ENCODE measurements around the gene TEX22.

TEX22 gene

DNA sequence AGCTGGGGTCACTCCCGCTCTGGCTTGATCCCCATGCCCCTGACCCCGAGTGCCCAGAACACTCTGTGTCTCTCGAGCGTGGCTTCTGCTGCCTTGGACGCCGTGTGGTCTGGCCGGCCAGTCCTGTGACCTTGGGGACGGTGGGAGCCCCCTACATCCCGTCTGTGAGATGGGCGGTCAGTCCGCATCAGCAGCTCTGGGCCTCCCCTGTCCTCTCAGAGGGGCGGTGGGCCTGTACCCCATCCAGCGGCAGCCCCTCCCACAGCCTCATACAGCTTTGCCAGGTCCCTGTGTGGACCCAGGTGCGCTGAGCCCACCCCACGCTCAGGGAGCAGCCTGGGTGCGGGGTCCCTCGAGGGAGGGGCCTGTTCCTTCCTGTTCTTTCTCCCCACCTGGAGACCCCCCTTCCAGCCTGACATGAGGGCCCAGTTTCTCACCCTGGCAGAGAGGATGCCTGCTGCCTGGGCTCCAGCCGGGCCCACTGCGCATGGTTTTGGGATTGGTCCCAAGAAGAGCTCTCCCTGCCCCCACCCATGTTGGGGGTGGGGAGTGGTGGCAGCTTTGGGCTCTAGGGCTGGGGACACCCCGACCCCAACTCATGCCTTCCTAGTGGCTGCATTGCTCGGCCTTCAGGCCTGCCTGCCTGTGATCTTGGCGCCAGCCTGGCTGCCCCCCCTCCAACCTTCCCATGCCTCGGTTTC is 22.8 kb downstream of the TEX22 start:
- DNase-seq (ENCODE audit: low read depth) = no peak

DNA sequence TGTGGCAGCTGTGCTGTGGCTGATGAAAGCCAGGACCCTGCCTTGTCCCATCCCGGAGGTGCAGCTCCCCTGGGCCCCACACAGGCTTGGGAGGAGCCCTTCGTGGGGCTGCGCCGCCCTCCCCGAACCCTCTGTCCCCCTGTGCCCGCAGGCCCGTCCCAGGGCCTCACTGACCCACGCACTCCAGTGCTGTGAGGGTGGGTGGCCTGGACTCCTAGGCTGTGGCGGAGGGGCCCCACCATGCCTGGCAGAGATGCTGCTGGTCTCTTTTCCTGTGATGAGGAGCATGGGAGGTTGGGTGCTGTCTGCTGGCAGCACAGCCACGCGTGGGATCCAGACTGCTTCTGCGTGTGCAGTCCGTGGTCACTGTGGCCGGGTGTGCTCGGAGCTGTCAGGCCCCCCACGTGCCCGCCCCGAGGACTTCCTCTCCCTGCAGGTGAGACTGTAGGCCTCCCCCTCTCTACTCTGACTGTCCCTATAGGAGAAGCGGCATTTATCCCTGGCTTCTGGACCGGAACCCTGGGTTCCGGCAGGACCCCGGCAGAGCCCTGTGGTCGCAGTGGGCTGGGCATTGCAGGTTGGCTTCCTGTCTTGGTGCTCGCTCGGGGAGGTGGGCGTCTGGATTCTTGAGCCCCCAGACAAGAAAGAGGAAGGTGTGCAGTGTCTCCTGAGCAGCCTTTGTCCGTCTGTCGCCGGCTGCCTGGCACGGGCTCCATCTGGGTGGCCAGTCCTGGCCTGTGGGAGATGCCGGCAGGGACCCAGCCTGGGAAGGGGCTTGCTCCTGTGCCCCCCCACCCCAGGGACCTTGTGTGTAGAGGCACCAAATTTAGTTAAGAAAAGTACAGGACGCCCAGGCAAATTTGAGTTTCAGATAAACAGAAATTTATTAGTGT is 23.6 kb downstream of the TEX22 start:
- no peak for DNase-seq (ENCODE audit: low read depth)

DNA sequence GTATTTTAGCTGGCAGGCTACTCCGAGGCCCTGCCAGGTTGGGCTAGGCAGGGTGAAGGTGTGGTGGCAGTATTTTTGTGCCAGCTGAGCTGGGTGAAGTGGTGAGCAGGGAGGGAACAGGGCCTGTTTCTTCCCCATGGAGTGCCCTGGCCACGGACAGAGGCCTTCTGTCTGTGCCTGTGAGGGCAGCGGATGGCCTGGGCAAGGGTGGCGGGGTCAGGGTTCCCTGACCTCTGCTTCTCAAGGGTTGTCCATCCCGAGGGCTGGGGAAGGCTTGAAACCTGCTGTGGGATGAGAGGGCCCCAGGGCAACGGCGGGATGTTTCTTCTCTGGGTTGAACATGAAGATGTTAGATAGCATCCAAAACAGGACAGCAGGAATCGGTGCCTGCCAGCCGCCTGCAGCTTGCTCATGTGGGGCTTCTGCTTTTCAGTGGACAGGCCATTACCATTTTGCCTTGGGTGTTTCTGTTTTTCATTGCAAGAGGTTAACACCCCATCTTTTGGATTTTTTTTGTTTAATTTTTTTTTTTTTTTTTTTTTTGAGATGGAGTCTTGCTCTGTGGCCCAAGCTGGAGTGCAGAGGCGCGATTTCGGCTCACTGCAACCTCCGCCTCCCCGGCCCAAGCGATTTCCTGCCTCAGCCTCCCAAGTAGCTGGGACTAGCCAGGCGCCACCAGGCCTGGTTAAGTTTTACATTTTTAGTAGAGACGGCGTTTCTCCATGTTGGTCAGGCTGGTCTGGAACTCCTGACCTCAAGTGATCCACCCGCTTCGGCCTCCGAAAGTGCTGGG is 24.6 kb downstream of the TEX22 start:
- DNase-seq (ENCODE audit: low read depth) = no peak

DNA sequence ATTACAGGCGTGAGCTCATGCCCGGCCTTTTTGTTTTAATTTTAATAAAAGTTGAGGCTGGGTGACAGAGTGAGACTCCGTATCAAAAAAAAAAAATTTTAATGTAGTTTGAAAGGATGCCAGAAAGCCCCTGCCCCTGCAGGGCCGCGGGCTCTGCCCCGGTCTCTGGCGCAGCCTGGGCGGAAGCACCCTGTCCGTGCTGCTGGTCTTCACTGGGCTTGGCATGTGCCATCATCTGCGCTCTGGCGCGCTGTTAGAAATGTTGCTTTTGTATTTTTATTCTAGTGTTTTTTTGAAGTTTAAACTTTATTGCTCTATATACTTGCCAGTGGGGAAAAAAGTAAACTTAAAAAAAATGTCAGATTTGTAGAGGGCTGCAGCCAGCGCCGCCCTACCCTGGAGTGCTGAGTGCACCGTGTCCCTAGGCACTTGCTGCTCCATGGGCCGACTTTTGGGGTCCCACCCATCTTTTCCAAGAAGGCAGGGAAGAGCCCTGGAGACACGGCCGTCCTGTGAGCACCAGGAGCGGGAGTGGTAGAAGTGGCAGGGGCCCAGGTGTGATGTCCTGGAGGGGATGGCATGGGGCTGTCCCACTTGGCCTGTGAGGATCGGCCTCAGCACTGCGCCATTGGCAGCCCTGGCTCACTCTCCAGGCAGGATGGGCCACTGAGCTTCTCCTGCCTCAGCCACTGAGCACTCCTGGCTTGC is 25.3 kb downstream of the TEX22 start:
- no peak for DNase-seq (ENCODE audit: low read depth)

DNA sequence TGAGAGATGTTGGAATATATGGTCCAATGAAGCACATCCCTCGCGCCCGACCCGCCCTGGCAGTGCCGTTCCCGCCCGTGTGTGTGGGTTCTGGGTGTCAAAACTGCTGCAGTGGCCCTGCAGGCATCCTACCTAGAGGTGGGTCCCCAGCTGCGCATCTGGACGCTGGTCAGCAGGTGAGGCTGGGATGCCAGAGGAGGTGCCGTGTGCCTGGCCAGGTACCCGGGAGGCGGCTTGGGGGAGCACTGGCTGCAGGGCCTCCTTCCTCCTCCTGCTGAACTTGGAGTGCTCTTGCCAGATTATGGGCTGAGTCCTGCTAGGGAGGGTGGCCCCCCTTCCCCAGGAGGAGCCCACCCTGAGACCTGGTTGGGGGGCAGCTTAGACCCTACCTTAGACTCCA is 26.5 kb downstream of the TEX22 start:
- no peak for DNase-seq (ENCODE audit: low read depth)

DNA sequence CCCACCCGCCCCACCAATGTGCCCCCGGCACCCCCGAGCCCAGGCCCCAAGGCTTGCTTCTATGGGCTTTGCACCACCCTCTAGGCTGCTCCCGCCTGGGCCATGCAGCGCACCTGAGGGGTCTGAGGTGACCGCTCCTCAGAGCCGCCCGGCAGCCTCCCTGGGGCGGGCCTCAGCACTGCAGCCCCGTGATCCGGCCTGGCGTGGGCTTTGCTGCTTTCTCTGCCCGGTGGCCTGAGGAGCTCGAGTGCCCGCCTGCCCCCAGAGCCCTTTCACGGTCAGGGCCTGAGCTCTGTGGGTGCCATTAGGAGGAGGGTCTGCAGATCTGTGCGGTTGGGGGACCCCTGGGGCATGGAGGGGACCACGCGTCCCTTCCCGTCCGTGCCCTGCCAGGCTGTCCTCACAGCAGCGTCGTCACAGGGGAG is 27.5 kb downstream of the TEX22 start:
- no peak for DNase-seq (ENCODE audit: low read depth)

DNA sequence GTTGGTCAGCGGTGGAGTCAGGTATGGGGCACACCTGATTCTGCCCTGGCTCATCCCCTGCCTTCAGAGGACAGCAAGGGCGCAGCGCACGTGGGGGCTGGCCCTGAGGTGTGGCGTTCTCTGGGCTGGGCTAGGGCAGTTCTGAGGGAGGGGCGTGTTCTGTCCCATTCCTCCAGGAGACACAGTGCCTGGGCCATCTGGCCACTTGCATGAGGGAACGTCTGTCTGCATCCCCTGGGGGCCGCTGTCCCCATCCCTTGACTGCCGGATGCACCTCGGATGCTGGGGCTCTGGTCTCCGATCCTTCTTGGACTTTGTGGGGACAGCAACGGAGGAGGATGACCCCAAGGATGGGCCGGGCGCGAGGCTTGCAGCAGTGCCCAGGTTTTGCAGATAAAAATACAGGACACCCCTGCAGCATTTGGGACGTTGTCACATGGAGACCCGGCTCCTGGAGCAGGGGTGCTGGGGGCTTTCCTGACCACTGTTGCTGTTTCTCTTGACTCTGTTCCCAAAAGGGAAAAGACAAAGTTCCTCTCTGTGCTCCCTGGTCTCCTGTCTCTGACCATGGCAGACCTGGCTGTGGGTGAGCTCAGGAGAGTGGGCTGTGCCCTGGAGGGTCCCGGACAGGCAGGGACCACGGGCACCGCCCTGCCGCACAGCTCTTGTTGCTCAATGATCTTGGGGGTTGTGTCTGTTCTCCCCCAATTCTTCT is 28.2 kb downstream of the TEX22 start:
- DNase-seq (ENCODE audit: low read depth) = no peak

DNA sequence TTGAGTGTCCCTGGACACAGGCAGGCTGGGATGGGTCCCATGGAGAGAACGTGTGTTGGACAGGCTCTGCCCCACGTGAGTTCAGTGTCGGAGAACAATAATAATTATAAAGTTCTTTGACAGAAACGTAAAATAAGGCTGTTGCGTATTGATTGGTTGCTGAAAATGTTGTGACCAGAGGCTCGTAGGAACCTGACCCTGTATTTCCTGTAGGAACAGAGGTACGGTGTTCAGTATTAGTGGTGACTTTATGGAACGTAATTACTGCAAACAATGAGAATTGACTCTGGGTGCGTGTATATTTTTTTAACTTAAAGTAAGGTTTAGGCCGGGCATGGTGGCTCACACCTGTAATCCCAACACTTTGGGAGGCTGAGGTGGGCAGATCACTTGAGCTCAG is 29.1 kb downstream of the TEX22 start:
- DNase-seq (ENCODE audit: low read depth) = no peak

DNA sequence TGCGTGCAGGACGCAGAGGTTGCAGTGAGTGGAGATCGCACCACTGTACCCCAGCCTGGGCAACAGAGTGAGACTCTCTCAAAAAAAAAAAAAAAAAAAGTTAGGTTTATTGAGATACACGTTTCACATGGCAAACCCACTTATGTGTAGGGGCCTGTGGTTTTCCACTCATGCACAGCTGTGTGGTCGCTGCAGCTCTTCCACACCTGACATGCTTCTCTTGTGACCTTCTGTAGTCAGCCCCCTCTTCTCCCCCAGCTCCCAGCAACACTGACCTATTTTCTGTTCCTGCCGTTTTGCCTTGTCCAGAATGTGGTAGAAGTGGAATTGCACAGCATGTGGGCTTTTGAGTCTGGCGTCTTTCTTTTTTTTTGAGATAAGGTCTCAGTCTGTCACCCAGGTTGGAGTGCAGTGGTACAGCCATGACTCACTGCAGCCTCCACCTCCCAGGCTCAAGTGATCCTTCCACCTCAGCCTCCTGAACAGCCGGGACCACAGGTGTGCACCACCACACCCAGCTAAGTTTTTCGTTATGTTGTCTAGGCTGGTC is 29.7 kb downstream of the TEX22 start:
- DNase-seq (ENCODE audit: low read depth) = no peak

DNA sequence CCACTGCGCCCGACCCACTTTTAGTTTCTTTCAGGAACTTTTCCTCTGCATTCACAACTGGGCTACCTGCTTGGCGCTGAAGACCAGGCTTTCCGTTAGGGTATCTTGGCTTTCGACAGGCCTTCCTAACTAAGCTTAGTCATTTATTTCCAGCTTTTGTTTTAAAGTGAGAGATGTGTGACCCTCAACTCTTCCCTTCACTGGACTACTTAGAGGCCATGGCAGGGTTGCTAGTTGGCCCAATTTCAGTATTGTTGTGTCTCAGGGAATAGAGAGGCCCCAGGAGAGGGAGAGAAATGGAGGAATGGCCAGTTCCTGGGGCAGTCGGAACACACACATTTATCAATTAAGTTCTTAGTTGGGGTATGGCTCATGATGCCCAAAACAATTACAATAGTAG is 31.7 kb downstream of the TEX22 start:
- no peak for DNase-seq (ENCODE audit: low read depth)

DNA sequence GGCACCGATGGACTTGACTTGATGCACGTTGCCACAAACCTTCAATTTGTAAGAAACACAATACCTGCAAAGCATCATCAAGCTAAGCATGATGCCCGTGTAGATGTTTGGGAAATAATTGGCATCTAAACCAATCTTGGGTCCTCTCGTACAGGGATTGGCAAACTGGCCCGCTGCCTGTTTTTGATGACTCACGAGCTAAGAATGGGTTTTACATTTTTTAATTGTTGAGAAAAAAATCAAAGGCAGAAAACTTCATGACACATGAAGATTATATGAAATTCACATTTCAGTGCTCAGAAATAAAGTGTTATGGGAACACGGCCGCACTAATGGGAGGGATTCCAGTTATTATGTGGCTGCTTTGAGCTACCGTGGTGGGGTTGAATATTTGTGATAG is 32.2 kb downstream of the TEX22 start:
- DNase-seq (ENCODE audit: low read depth) = no peak

DNA sequence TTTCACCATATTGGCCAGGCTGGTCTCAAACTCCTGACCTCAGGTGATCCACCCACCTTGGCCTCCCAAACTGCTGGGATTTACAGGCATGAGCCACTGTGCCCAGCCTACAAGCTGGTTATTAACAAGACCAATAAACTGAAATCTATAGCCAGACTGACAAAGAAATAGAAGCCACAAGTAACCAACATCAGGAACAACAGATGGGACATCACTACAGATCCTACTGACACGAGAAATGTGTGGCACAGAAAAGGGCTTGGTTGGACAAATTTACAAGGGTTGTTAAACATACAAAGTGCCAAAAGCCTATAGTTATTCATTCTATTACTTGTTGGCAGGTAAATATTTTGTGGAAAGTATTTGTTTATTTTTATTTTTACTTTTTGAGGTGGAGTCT is 32.9 kb downstream of the TEX22 start:
- no peak for DNase-seq (ENCODE audit: low read depth)

DNA sequence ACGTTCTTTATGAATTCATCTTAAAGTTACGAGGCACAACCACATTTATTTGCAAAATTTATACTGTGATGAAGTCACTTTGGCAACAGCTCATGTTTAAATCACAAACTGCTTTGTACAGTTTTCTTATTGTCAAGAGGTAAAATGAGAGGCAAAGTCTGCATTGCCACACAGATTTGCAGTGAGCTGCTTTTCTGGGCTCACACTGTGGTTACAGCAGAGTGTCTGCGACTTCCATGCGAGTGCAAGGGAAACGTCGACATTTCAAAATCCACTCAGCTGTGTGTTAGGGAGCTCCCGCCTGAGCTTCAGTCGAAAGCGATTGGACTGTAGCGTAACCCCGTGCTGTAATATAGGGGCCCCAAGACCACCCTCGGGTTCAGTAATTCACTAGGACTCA is 34.3 kb downstream of the TEX22 start:
- no peak for DNase-seq (ENCODE audit: low read depth)

DNA sequence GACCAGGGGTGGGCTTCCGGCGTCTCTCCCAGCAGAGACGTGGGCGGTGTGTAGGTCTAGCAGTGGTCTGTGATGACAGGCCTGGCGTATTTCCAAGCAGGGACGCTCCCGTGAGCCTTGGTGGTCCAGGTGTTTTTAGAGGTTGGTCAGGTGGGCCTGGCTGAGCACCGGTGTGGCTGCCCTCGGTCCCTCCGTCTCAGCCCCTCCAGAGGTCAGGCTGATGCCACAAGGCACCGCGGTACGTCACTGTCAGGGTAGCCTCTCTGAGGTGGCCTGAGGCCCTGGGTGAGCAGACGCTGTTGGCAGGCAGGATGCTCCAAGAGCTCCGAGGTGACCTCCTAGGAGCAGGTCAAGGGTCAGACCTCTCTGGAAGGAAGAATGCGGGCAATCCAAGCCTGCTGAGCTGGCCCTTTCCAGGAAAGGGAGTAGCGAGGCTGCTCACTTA is 34.8 kb downstream of the TEX22 start:
- DNase-seq (ENCODE audit: low read depth) = no peak

DNA sequence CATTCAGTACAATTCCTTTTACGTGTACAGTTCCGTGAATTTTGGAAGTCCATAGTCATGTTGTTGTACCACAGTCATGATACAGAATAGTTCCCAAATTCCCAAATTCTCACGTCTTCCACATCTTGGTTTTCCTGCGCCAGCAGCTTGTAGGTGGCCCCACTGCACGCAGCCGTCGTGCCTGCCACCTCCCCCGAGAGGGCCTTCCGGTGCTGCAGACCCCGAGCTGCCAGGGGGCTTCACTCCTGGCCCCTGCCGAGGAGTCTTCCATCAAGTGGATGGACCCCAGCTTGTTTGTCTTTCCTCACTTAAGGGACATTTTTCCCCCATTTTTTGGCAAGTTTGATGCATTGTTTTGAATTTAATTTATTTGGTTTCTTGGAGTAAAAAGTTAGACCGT is 38.1 kb downstream of the TEX22 start:
- DNase-seq (ENCODE audit: low read depth) = no peak

DNA sequence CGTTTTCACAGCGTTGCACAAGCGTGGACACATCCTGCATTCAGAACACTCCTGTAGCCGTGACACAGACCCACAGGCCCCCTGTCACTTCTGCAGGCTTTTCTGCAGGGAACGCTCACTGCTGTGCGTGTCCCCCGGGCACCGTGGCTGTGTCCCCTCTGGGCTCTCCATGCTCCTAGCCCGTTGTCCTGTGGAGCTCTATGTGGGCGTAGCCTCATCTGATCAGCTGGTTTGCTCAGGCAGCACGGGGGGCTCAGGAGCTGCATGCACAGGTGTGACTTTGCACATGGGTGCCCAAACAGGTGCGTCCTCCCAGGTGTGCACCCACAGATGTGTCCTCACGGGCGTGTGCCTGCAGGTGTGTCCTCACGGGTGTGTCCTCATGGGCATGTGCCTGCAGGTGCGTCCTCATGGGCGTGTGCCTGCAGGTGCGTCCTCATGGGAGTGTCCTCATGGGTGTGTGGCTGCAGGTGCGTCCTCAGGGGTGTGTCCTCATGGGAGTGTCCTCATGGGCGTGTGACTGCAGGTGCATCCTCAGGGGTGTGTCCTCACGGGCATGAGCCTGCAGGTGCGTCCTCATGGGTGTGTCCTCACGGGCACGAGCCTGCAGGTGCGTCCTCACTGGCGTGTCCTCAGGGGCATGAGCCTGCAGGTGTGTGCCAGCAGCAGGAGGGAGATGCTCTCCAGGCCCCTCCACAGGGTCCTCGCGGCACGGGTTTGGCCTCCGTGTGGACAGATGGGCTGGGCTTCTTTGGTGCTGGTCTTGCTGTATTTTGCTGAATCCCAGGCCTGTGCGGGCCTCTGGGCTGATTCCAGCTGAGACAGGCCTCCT is 38.8 kb downstream of the TEX22 start:
- DNase-seq (ENCODE audit: low read depth) = no peak

DNA sequence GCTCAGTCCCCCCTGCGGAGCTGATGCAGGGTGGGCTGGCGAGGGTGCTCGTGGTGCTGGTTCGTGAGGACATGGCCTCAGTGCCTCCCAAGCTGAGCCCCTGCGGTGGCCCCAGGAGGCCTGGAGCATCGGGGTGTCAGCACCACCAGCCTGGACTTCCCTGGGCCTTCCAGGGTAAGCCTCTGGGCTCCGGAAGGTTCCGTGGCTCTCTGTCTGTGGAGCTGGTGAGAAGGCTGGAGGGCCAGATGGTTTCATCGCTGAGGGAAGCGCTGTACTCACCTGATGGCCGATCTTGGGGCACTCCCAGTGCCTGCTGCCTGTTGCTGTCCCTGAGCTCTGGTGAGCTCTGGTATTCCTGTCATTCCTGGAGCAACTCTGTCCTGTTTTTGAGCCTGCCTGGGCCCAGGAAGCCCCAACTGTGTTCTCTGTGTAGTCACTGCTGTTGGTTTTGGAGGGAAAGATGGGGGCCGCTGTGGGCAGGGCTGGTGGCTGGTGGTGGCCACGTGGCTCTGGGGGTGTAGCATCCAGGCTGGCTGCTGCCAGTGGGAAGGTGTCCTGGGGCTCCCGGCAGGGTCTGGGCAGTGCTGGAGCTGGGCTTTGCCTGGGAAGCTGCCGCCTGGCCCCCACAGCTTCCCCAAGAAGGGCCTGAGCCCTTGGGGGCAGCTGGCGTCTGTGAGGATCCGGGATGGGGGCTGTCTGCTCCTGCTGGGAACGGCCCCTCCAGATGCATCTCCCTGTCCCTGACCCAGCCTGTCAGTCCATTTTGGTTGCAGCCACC is 39.6 kb downstream of the TEX22 start:
- no peak for DNase-seq (ENCODE audit: low read depth)

DNA sequence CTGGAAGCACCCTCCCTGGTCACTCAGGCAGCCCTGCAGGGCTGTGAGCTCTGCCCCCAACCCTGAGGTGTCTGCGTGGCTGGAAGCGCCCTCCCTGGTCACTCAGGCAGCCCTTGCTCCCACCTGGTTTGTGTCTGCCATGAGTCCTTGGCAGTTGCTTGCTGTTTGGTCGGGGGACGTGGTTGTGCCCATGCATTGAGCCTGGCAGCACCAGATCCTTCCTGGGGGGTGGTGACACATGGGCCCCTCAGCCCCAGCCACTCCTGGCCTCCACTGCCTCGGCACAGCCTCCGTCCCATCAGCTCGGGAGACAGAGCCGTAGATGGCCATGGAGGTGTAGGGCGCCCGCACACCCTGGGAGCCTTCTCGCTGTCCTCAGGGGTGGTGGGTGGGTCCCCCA is 40.8 kb downstream of the TEX22 start:
- no peak for DNase-seq (ENCODE audit: low read depth)
